H1 (cell line): ENCODE data around the gene HOXB7. TPM values are rescaled to one million over a fixed set of nuclear protein-coding genes. Genes with fewer than 3 reads are reported as not detected.

Experiments
- CHD7 ChIP-seq: fragments of 300-600 bp; sonication (generic); IDR thresholded peaks from 2 replicates; pipeline ENCODE4 v1.7.1; 2012; ENCODE audit warnings: low read length, moderate library complexity, mild to moderate bottlenecking, inconsistent platforms; ENCODE audit not compliant: insufficient replicate concordance
- JUN ChIP-seq: IDR thresholded peaks from 2 replicates; pipeline ENCODE4 v1.6.1; 2011; ENCODE audit warnings: low read depth, mild to moderate bottlenecking, improper control_type of control experiment, low read length
- RFX5 ChIP-seq: IDR thresholded peaks from 2 replicates; pipeline ENCODE4 v1.6.1; 2011; ENCODE audit warnings: low read depth, low read length, improper control_type of control experiment, borderline replicate concordance
- SP4 ChIP-seq: IDR thresholded peaks from 2 replicates; pipeline ENCODE4 v1.6.1; 2012; ENCODE audit warnings: low read length, inconsistent platforms
- polyA plus RNA-seq, 7 experiments: library from polyadenylated mRNA; depleted of rRNA in 3 of 7; stranded (reverse) in 5 of 7; unstranded in 2 of 7; fragments of >200 nt in 5 of 7; fragments of 200-250 nt in 2 of 7; gene quantifications; 1 replicate in 5 of 7; 2 replicates in 1 of 7; 4 replicates in 1 of 7; pipeline versions ENCODE4 v1.2.1 to v1.2.3, GENCODE V29; 2011 to 2013; ENCODE audit warnings: missing spikeins in 2 of 7, mixed read lengths in 2 of 7
- total RNA-seq: library from RNA; stranded (reverse); fragmentation: NEBNext Ultra II Directional; extraction: Animal tissue kit (Norgen Biotek cat#: 25700); gene quantifications from 2 replicates; pipeline ENCODE4 v1.2.1, GENCODE V29; 2021

Gene HOXB7
- total and polyA plus RNA-seq, 2 of the 8 experiments (the other 6 are each of a cell fraction or from before 2014, with no cell fraction given): not detected

GRCh38 chr17:48579471-48579759 lies 31.4 kb downstream of the HOXB7 start (continued):
- TF ChIP-seq CHD7 (no peak), RFX5 (no peak), JUN (no peak), SP4 (no peak)
- TF ChIP-seq, all 59 proteins: peak for 2
